ENCODE measurements around the gene LMO1.

DNA sequence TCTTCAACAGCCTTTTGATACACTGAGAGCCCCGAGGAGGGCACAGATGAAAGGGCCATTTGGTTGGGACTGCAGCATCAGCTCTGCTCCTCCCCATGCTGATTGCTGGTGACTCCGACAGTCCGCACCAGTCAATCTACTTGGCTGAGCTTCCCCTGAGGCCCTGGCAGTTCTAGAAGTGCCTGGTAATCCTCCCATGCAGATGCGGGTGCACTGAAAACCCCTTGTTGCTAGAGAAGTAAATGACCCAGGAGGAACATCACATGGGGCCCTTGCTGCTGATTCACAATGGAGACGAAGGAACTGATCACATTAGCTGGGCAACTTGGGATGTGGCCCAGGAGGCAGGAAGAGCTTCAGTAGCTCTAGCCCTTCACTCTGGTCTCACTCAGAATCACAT is 59.7 kb downstream of the LMO1 start:
- TF ChIP-seq CTCF (IDR thresholded peaks at IDR 0.05; ENCODE audit: insufficient read depth, low read length) (no peak), GABPA (IDR thresholded peaks at IDR 0.05; ENCODE audit: low read depth) (no peak)

All from HL-60 (cell line).